22Rv1 (cell line): ENCODE results near the gene SLC13A3.

Source experiments
- ZFX ChIP-seq: fragments of 450-650 bp; IDR thresholded peaks from 2 replicates; pipeline ENCODE4 v1.6.1; 2017; ENCODE audit warnings: antibody characterized with exemption, borderline replicate concordance
- TF ChIP-seq, protein P1 (sequence below): fragments of 450-650 bp; IDR thresholded peaks from 2 replicates; pipeline ENCODE4 v1.5.1; 2017; ENCODE audit warnings: mild to moderate bottlenecking

DNA sequence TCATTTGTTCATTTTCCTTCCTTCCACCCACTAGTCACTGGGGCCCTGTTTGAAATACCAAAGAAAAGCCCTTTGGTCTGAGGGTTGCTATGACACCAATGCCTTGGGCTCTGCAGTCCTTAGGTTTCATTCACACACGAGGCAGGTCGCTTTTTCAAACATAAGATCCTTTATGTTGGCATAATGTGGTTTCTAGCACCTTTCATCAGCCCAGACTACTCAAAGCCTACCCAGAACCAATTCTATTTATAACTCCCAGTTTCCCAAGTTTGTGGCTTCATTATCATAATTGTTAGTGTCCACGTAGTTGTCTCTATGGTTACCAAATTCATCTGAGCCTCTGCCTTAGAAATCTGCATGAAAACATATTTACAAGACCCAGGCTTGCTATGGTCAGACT, 44.6 kb upstream of the SLC13A3 start:
- TF ChIP-seq, protein P1, sequence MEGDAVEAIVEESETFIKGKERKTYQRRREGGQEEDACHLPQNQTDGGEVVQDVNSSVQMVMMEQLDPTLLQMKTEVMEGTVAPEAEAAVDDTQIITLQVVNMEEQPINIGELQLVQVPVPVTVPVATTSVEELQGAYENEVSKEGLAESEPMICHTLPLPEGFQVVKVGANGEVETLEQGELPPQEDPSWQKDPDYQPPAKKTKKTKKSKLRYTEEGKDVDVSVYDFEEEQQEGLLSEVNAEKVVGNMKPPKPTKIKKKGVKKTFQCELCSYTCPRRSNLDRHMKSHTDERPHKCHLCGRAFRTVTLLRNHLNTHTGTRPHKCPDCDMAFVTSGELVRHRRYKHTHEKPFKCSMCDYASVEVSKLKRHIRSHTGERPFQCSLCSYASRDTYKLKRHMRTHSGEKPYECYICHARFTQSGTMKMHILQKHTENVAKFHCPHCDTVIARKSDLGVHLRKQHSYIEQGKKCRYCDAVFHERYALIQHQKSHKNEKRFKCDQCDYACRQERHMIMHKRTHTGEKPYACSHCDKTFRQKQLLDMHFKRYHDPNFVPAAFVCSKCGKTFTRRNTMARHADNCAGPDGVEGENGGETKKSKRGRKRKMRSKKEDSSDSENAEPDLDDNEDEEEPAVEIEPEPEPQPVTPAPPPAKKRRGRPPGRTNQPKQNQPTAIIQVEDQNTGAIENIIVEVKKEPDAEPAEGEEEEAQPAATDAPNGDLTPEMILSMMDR: no peak
- TF ChIP-seq ZFX: no peak
